Nephron (organoid): ENCODE results near the gene FXN.

Experiments
- H3K27ac Mint-ChIP-seq, 3 experiments: 2 replicates each; pipeline ENCODE4 v1.8.0; 2020; ENCODE audit warnings: mixed read lengths in 3 of 3, mild to moderate bottlenecking in 2 of 3, moderate library complexity in 1 of 3
- H3K27me3 Mint-ChIP-seq: 2 replicates; pipeline ENCODE4 v1.8.0; 2021; ENCODE audit warnings: low read depth, mild to moderate bottlenecking, moderate library complexity, mixed read lengths
- H3K36me3 Mint-ChIP-seq: 2 replicates; pipeline ENCODE4 v1.8.0; 2020; ENCODE audit warnings: low read depth, mixed read lengths
- H3K4me1 Mint-ChIP-seq: 2 replicates; pipeline ENCODE4 v1.8.0; 2020; ENCODE audit warnings: mixed read lengths
- H3K4me3 Mint-ChIP-seq, 3 experiments: 2 replicates each; pipeline ENCODE4 v1.8.0; 2020; ENCODE audit warnings: mild to moderate bottlenecking in 3 of 3, mixed read lengths in 3 of 3, moderate library complexity in 2 of 3
- H3K9me3 Mint-ChIP-seq: 2 replicates; pipeline ENCODE4 v1.8.0; 2020; ENCODE audit warnings: mixed read lengths
- CTCF ChIP-seq, 3 experiments: fragments of 200-600 bp; sonication (generic); IDR thresholded peaks; one replicate each; pipeline ENCODE4 v1.5.0; 2021; ENCODE audit warnings: antibody characterized with exemption in 3 of 3; ENCODE audit not compliant: unreplicated experiment in 3 of 3

The FXN gene

GRCh38 chr9:69062195-69062594 lies 26.6 kb downstream of the FXN start:
- no peak overlapping the region for H3K4me3 Mint-ChIP-seq
- no peak overlapping the region for H3K27ac Mint-ChIP-seq
- no peaks in the 10 kb centered on the region for H3K9me3 Mint-ChIP-seq
- no peaks in the 10 kb centered on the region for H3K4me1 Mint-ChIP-seq
- no peaks in the 10 kb centered on the region for H3K27me3 Mint-ChIP-seq
- peaks cover 55% of the 10 kb centered on the region for H3K36me3 Mint-ChIP-seq
- no peak for TF ChIP-seq CTCF (IDR thresholded peaks at IDR 0.05; ENCODE audit: unreplicated experiment in 3 of 3)

GRCh38 chr9:69063839-69064238 lies 28.3 kb downstream of the FXN start:
- Mint-ChIP-seq H3K9me3 (no peaks in the 10 kb centered on the region), H3K4me1 (no peaks in the 10 kb centered on the region), H3K36me3 (peaks cover 50% of the 10 kb centered on the region), H3K4me3 (no peak overlapping the region), H3K27me3 (no peaks in the 10 kb centered on the region), H3K27ac (no peak overlapping the region)
- TF ChIP-seq CTCF (IDR thresholded peaks at IDR 0.05; ENCODE audit: unreplicated experiment in 3 of 3) = no peak

GRCh38 chr9:69065660-69066059 lies 30.1 kb downstream of the FXN start:
- Mint-ChIP-seq H3K9me3 (no peaks in the 10 kb centered on the region), H3K27me3 (no peaks in the 10 kb centered on the region), H3K36me3 (peaks cover 42% of the 10 kb centered on the region), H3K4me1 (no peaks in the 10 kb centered on the region), H3K27ac (no peak overlapping the region), H3K4me3 (no peak overlapping the region)
- TF ChIP-seq CTCF (IDR thresholded peaks at IDR 0.05; ENCODE audit: unreplicated experiment in 3 of 3) = no peak

GRCh38 chr9:69066955-69067354 lies 31.4 kb downstream of the FXN start:
- H3K9me3 Mint-ChIP-seq = no peaks in the 10 kb centered on the region
- peaks cover 41% of the 10 kb centered on the region for H3K36me3 Mint-ChIP-seq
- TF ChIP-seq CTCF (IDR thresholded peaks at IDR 0.05; ENCODE audit: unreplicated experiment in 3 of 3) = no peak
- H3K27me3 Mint-ChIP-seq = no peaks in the 10 kb centered on the region
- H3K27ac Mint-ChIP-seq = no peak overlapping the region
- no peak overlapping the region for H3K4me3 Mint-ChIP-seq
- no peaks in the 10 kb centered on the region for H3K4me1 Mint-ChIP-seq

- no peaks in the 10 kb centered on the region for H3K4me1 Mint-ChIP-seq
- no peaks in the 10 kb centered on the region for H3K27me3 Mint-ChIP-seq
- H3K9me3 Mint-ChIP-seq = no peaks in the 10 kb centered on the region
- peaks cover 49% of the 10 kb centered on the region for H3K36me3 Mint-ChIP-seq
- no peak overlapping the region for H3K27ac Mint-ChIP-seq
- TF ChIP-seq CTCF (IDR thresholded peaks at IDR 0.05; ENCODE audit: unreplicated experiment in 3 of 3) = no peak
- no peak overlapping the region for H3K4me3 Mint-ChIP-seq
Observed at GRCh38 chr9:69070201-69070600, 34.6 kb downstream of the FXN start.

GRCh38 chr9:69071059-69071458 lies 35.5 kb downstream of the FXN start:
- peaks cover 41% of the 10 kb centered on the region for H3K36me3 Mint-ChIP-seq
- no peaks in the 10 kb centered on the region for H3K27me3 Mint-ChIP-seq
- no peak overlapping the region for H3K4me3 Mint-ChIP-seq
- TF ChIP-seq CTCF (IDR thresholded peaks at IDR 0.05; ENCODE audit: unreplicated experiment in 3 of 3) = no peak
- H3K9me3 Mint-ChIP-seq = no peaks in the 10 kb centered on the region
- no peaks in the 10 kb centered on the region for H3K4me1 Mint-ChIP-seq
- no peak overlapping the region for H3K27ac Mint-ChIP-seq
